ENCODE data around the gene HRH2. TPM values are rescaled to one million over a fixed set of nuclear protein-coding genes. Genes with fewer than 3 reads are reported as not detected.
A peak's percentile ranks its signal among the peaks of the same experiment; 100 is the strongest.

HRH2 gene
- total RNA-seq, 1 experiment from 2014 or later: 3.3 TPM

DNA sequence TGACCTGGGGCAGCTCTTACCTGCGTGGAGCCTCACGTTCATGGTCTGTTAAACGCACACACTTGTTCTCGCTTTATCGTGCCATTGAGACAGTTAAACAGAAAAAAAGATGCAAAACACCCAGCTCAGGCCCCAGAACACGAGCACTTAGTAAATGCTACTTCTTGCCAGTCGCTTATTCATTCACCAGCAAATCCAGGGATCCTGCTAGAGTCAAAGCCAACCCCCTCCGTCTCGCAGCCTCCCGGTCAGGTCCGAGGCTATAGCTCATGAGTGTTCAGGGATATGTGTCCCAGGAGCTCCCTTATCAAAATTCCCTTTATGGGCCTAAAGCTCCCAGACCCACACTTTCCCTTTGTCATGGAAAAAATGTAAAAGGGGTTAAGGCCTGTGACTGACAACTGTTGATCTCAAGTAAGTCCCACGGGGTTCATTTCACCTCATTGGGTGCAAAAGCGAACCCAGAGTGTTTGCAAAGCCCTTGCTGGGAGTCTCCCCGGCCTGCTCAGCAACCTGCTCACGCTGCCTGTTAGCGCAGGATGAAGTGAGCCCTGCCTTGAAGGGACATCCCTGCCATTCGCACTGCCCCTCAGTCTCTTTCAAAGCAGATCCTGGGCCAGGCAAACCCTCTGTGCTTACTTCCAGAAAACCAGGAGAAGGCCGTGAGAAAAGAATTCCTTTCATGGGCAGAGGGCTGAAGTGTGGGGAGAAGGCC is 40.7 kb downstream of the HRH2 start:
- H3K27ac ChIP-seq (ENCODE audit: insufficient read length, low read depth, low read length): no peak overlapping the region
- H3K79me1 ChIP-seq (ENCODE audit: insufficient read depth, low read depth, low read length, poor library complexity, severe bottlenecking): no peaks in the 10 kb centered on the region
- no peaks in the 10 kb centered on the region for H3K9me3 ChIP-seq (ENCODE audit: control insufficient read depth, low read depth, low read length)
- H3K79me2 ChIP-seq (ENCODE audit: insufficient read depth, low read length): no peaks in the 10 kb centered on the region
- no peak overlapping the region for H3K9ac ChIP-seq (ENCODE audit: extremely low read depth, insufficient read length, low read length)
- H4K91ac ChIP-seq (ENCODE audit: insufficient read length, low read depth, low read length): no peak overlapping the region
- peaks cover 3% of the 10 kb centered on the region; the same call in 1 of the 2 replicates for H3K4me1 ChIP-seq (ENCODE audit: insufficient read depth, low read length)
- DNase-seq: no peak
- H3T11ph ChIP-seq (ENCODE audit: low read length): no peak overlapping the region
- no peak overlapping the region for H2AK5ac ChIP-seq (ENCODE audit: insufficient read length, low read length)
- no peaks in the 10 kb centered on the region for H3K27me3 ChIP-seq (ENCODE audit: insufficient read depth, low read length)
- no peak overlapping the region for H2BK5ac ChIP-seq (ENCODE audit: insufficient read length, low read length)
- no peaks in the 10 kb centered on the region for H4K20me1 ChIP-seq (ENCODE audit: control insufficient read depth, insufficient read depth, insufficient read length)
- Mint-ChIP-seq H3K4me1 (peaks cover 27 to 34% of the 10 kb centered on the region in 2 experiments), H3K36me3 (ENCODE audit: insufficient read depth in 1 of 3, low read depth in 3 of 3) (peaks cover 0 to 5% (median 2%) of the 10 kb centered on the region in 3 experiments; a peak in 2 of 7 replicates), H3K27ac (peak overlapping the region; percentile 12 to 70 (median 46); a peak in 4 of 7 replicates), H3K27me3 (ENCODE audit: low read depth) (no peaks in the 10 kb centered on the region), H3K9me3 (peaks cover 0 to 3% of the 10 kb centered on the region in 2 experiments; a peak in 1 of 5 replicates), H3K4me3 (no peak overlapping the region)
- no peak overlapping the region for H2BK20ac ChIP-seq (ENCODE audit: low read depth, low read length, poor library complexity, severe bottlenecking)
- H3K4ac ChIP-seq (ENCODE audit: low read depth, low read length): no peak overlapping the region
- H3K18ac ChIP-seq (ENCODE audit: insufficient read length, low read depth, low read length): no peak overlapping the region
- H2BK12ac ChIP-seq (ENCODE audit: insufficient read length, low read depth, low read length): no peak overlapping the region
- no peak overlapping the region for H3K23ac ChIP-seq (ENCODE audit: insufficient read length, low read depth, low read length)
- no peak overlapping the region for H2BK120ac ChIP-seq (ENCODE audit: low read depth, low read length, poor library complexity, severe bottlenecking)
- H3K14ac ChIP-seq (ENCODE audit: insufficient read depth, low read length): peak overlapping the region; percentile 46; the same call in 1 of the 2 replicates
- no peak overlapping the region for H3K56ac ChIP-seq (ENCODE audit: insufficient read length, low read depth, low read length)
- H4K8ac ChIP-seq (replicated peaks; ENCODE audit: insufficient read length, low read depth, low read length): no peak overlapping the region
- no peak overlapping the region for H2AFZ ChIP-seq (ENCODE audit: low read length)
- H3K4me2 ChIP-seq (ENCODE audit: insufficient read depth, insufficient read length, low read length): no peak overlapping the region
- TF ChIP-seq, protein P1, sequence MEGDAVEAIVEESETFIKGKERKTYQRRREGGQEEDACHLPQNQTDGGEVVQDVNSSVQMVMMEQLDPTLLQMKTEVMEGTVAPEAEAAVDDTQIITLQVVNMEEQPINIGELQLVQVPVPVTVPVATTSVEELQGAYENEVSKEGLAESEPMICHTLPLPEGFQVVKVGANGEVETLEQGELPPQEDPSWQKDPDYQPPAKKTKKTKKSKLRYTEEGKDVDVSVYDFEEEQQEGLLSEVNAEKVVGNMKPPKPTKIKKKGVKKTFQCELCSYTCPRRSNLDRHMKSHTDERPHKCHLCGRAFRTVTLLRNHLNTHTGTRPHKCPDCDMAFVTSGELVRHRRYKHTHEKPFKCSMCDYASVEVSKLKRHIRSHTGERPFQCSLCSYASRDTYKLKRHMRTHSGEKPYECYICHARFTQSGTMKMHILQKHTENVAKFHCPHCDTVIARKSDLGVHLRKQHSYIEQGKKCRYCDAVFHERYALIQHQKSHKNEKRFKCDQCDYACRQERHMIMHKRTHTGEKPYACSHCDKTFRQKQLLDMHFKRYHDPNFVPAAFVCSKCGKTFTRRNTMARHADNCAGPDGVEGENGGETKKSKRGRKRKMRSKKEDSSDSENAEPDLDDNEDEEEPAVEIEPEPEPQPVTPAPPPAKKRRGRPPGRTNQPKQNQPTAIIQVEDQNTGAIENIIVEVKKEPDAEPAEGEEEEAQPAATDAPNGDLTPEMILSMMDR (conservative IDR thresholded peaks at IDR 0.05): no peak
- no peak overlapping the region for H2BK15ac ChIP-seq (ENCODE audit: low read depth, low read length)
- no peak overlapping the region for H4K5ac ChIP-seq (ENCODE audit: insufficient read length, low read depth, low read length)
- no CpG with 5 or more reads among the region's 18 CpGs for WGBS (ENCODE audit: extremely low coverage, insufficient read length, low lambda C conversion rate)
- H3K23me2 ChIP-seq (ENCODE audit: insufficient read length, low read depth, low read length, poor library complexity, severe bottlenecking): no peaks in the 10 kb centered on the region
